Fibroblast of pulmonary artery (primary cell): ENCODE data around the gene ICA1.
"Not testable (repeated sequence)": the region's sequence is repeated elsewhere in the genome, so short reads cannot be mapped to it uniquely, and the experiment has no call there.

Experiments
- DNase-seq: peaks from one replicate; pipeline ENCODE4 v3.0.0-alpha.2; 2010; ENCODE audit warnings: low read depth
- H3K4me3 ChIP-seq: replicated peaks from 2 replicates; pipeline ENCODE4 v1.5.1; 2011; ENCODE audit warnings: low read depth, mild to moderate bottlenecking, control low read depth, low read length, moderate library complexity
- CTCF ChIP-seq: IDR thresholded peaks from 2 replicates; pipeline ENCODE4 v1.5.1; 2011; ENCODE audit warnings: mild to moderate bottlenecking, control low read depth, low read length, inconsistent platforms; ENCODE audit errors: missing control alignments

The ICA1 gene

GRCh38 chr7:8065356-8065813, 196.6 kb downstream of the ICA1 start:
- DNase-seq, result peak; percentile 80
- TF ChIP-seq CTCF, result no peak
- no peak overlapping the region for H3K4me3 ChIP-seq

GRCh38 chr7:8064828-8065227, 197.1 kb downstream of the ICA1 start:
- no peak overlapping the region for H3K4me3 ChIP-seq
- no peak for DNase-seq
- TF ChIP-seq CTCF, result no peak

- no peak for TF ChIP-seq CTCF
- peak; percentile 5 for DNase-seq
- H3K4me3 ChIP-seq, result no peak overlapping the region
These were observed 198.2 kb downstream of the ICA1 start for GRCh38 chr7:8063706-8064297.

GRCh38 chr7:8063300-8063699, 198.7 kb downstream of the ICA1 start:
- not testable (repeated sequence) for DNase-seq, H3K4me3 ChIP-seq
